ENCODE measurements around the gene PLPP3. TPM values are rescaled to one million over a fixed set of nuclear protein-coding genes. Genes with fewer than 3 reads are reported as not detected.

PLPP3 gene
- total and polyA plus RNA-seq, 9 of the 15 experiments (the other 6 are each of a cell fraction or from before 2014, with no cell fraction given) = 0.07 to 0.54 (median 0.20) TPM

DNA sequence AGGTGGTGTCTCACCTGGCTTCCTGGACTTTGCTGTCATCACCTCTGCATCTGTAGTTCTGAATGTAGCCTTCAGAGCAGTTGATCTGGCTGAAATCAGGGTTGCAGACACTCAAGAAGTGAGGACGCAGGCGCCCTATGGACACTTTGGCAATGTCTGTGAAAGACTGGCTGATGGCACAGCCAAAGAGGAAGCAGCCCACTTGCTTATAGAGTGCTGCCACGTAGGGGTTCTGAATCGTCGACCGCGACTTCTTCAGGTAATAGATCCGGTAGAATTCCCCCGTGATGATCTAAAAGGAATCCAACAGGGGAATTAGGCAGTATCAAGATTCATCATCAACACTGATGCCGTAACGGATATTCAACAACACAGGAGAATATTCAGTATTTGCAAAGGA lies 55.1 kb downstream of the PLPP3 start:
- TF ChIP-seq C11orf30 (IDR thresholded peaks at IDR 0.05; ENCODE audit: low read depth) (no peak), ZNF561 (CRISPR knock-in tag; conservative IDR thresholded peaks at IDR 0.05) (no peak), SMAD3 (CRISPR knock-in tag; conservative IDR thresholded peaks at IDR 0.05) (no peak), U2AF2 (optimal IDR thresholded peaks at IDR 0.05; ENCODE audit: low read depth, low read length) (no peak), ZNF282 (CRISPR knock-in tag; IDR thresholded peaks at IDR 0.05) (no peak), CBX8 (IDR thresholded peaks at IDR 0.05; ENCODE audit: borderline replicate concordance, extremely low read depth, low read depth, low read length, poor library complexity, severe bottlenecking) (no peak), SRSF9 (IDR thresholded peaks at IDR 0.05; ENCODE audit: borderline replicate concordance, low read depth, low read length) (no peak), ERF (CRISPR knock-in tag; IDR thresholded peaks at IDR 0.05) (no peak), ZNF174 (CRISPR knock-in tag; IDR thresholded peaks at IDR 0.05) (no peak), FOXK2 (conservative IDR thresholded peaks at IDR 0.05 in 1 of 2, IDR thresholded peaks at IDR 0.05 in 1 of 2; ENCODE audit: low read depth in 2 of 2) (no peak)
- TF ChIP-seq, protein P1, sequence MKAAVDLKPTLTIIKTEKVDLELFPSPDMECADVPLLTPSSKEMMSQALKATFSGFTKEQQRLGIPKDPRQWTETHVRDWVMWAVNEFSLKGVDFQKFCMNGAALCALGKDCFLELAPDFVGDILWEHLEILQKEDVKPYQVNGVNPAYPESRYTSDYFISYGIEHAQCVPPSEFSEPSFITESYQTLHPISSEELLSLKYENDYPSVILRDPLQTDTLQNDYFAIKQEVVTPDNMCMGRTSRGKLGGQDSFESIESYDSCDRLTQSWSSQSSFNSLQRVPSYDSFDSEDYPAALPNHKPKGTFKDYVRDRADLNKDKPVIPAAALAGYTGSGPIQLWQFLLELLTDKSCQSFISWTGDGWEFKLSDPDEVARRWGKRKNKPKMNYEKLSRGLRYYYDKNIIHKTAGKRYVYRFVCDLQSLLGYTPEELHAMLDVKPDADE (conservative IDR thresholded peaks at IDR 0.05; ENCODE audit: control insufficient read depth, low read depth, low read length) = no peak
- TF ChIP-seq, protein P2, sequence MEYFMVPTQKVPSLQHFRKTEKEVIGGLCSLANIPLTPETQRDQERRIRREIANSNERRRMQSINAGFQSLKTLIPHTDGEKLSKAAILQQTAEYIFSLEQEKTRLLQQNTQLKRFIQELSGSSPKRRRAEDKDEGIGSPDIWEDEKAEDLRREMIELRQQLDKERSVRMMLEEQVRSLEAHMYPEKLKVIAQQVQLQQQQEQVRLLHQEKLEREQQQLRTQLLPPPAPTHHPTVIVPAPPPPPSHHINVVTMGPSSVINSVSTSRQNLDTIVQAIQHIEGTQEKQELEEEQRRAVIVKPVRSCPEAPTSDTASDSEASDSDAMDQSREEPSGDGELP (CRISPR knock-in tag; IDR thresholded peaks at IDR 0.05; ENCODE audit: borderline replicate concordance) = no peak
- WGBS (ENCODE audit: insufficient coverage, low coverage, missing lambda C conversion rate) = 44% methylated on average over 11 of the region's 11 CpGs
- no peaks in the 10 kb centered on the region for H3K9me1 ChIP-seq (ENCODE audit: control insufficient read depth, insufficient read depth, low read length)
- peaks cover 0 to 13% of the 10 kb centered on the region in 2 experiments; a peak in 2 of 5 replicates for H3K27me3 ChIP-seq (ENCODE audit: control insufficient read depth in 2 of 2, insufficient read depth in 2 of 2, low read length in 2 of 2)
- no peak overlapping the region for H2AFZ ChIP-seq (ENCODE audit: low read depth, low read length)
- no TSS peak for BruUV-seq (replicated peaks)
- DNase-seq (ENCODE audit: extremely low read depth in 1 of 4, low spot score in 3 of 4) (no peak), FAIRE-seq (no peak), ATAC-seq (no peak)
- in situ Hi-C loops (cut with MboI) = no loop called here
- H3K9me3 ChIP-seq (replicated peaks; ENCODE audit: control insufficient read depth, insufficient read depth, low read depth, low read length) = no peaks in the 10 kb centered on the region
- H3K4me3 ChIP-seq = no peak overlapping the region
- H3K27ac ChIP-seq (ENCODE audit: extremely low read depth, low read depth, low read length) = no peak overlapping the region
- intact Hi-C loops (cut with micrococcal nuclease) = no loop called here
- H3K9ac ChIP-seq (ENCODE audit: insufficient read depth in 1 of 2, low read depth in 2 of 2, low read length in 2 of 2) = no peak overlapping the region
- POLR2A ChIA-PET = no interaction called here
- CTCF ChIA-PET (ENCODE audit: low intra/inter-chr PET ratio) = no interaction called here
- H3K4me1 ChIP-seq (replicated peaks in 1 of 2; ENCODE audit: control insufficient read depth in 2 of 2, insufficient read depth in 2 of 2, low read length in 2 of 2) = peaks cover 0 to 11% of the 10 kb centered on the region in 2 experiments; a peak in 1 of 5 replicates
- no peaks in the 10 kb centered on the region; the same call in 1 of the 2 replicates for H4K20me1 ChIP-seq (replicated peaks; ENCODE audit: control insufficient read depth, insufficient read depth, low read length)
- H3K4me2 ChIP-seq (ENCODE audit: insufficient read depth, low read length) = no peak overlapping the region
- H3K36me3 ChIP-seq (ENCODE audit: control insufficient read depth, insufficient read depth, low read length) = no peaks in the 10 kb centered on the region
- no peaks in the 10 kb centered on the region for H3K79me2 ChIP-seq (ENCODE audit: control insufficient read depth, insufficient read depth, low read length)
